ENCODE measurements around the gene HERPUD1. TPM values are rescaled to one million over a fixed set of nuclear protein-coding genes. Genes with fewer than 3 reads are reported as not detected.

Gene HERPUD1
- total and polyA plus RNA-seq, 2 of the 13 experiments (the other 11 are each of a cell fraction or from before 2014, with no cell fraction given), result 96.2 to 323 TPM

GRCh38 chr16:56950881-56951771 is 19.2 kb downstream of the HERPUD1 start (continued):
- TF ChIP-seq MTA1 (CRISPR knock-in tag; IDR thresholded peaks at IDR 0.05; ENCODE audit: borderline replicate concordance) (no peak), ZNF598 (CRISPR knock-in tag; IDR thresholded peaks at IDR 0.05; ENCODE audit: borderline replicate concordance) (0 out of 2 replicates have a peak, but pooled peaks have one; percentile 29), KAT7 (CRISPR knock-in tag; IDR thresholded peaks at IDR 0.05; ENCODE audit: borderline replicate concordance) (0 out of 2 replicates have a peak, but pooled peaks have one; percentile 30), ZNF44 (CRISPR knock-in tag; IDR thresholded peaks at IDR 0.05) (0 out of 2 replicates have a peak, but pooled peaks have one; percentile 33), POLR2AphosphoS5 (IDR thresholded peaks at IDR 0.05; ENCODE audit: low read depth, low read length) (no peak), ZNF530 (CRISPR knock-in tag; IDR thresholded peaks at IDR 0.05; ENCODE audit: low read depth) (no peak), NR2F2 (IDR thresholded peaks at IDR 0.05; ENCODE audit: borderline replicate concordance, low read depth) (no peak), ZNF18 (CRISPR knock-in tag; IDR thresholded peaks at IDR 0.05; ENCODE audit: insufficient replicate concordance) (no peak), DR1 (CRISPR knock-in tag; IDR thresholded peaks at IDR 0.05) (no peak), MYC (CRISPR knock-in tag; IDR thresholded peaks at IDR 0.05; ENCODE audit: borderline replicate concordance) (peak; percentile 23; the same call in 1 of the 2 replicates), KMT2B (CRISPR knock-in tag; IDR thresholded peaks at IDR 0.05) (no peak), HES4 (CRISPR knock-in tag; IDR thresholded peaks at IDR 0.05; ENCODE audit: borderline replicate concordance) (no peak), YEATS4 (CRISPR knock-in tag; IDR thresholded peaks at IDR 0.05; ENCODE audit: borderline replicate concordance) (no peak), HMGA1 (CRISPR knock-in tag; conservative IDR thresholded peaks at IDR 0.05) (no peak), ZFP36L2 (CRISPR knock-in tag; IDR thresholded peaks at IDR 0.05) (no peak), ZFP41 (CRISPR knock-in tag; IDR thresholded peaks at IDR 0.05; ENCODE audit: borderline replicate concordance) (no peak), ZNF3 (CRISPR knock-in tag; IDR thresholded peaks at IDR 0.05) (no peak), CREM (IDR thresholded peaks at IDR 0.05) (no peak), CREM (CRISPR knock-in tag; IDR thresholded peaks at IDR 0.05) (no peak)
- TF ChIP-seq, protein P1, sequence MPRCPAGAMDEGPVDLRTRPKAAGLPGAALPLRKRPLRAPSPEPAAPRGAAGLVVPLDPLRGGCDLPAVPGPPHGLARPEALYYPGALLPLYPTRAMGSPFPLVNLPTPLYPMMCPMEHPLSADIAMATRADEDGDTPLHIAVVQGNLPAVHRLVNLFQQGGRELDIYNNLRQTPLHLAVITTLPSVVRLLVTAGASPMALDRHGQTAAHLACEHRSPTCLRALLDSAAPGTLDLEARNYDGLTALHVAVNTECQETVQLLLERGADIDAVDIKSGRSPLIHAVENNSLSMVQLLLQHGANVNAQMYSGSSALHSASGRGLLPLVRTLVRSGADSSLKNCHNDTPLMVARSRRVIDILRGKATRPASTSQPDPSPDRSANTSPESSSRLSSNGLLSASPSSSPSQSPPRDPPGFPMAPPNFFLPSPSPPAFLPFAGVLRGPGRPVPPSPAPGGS (CRISPR knock-in tag; IDR thresholded peaks at IDR 0.05), result peak; percentile 81; the same call in 1 of the 2 replicates
- TF ChIP-seq, protein P2, sequence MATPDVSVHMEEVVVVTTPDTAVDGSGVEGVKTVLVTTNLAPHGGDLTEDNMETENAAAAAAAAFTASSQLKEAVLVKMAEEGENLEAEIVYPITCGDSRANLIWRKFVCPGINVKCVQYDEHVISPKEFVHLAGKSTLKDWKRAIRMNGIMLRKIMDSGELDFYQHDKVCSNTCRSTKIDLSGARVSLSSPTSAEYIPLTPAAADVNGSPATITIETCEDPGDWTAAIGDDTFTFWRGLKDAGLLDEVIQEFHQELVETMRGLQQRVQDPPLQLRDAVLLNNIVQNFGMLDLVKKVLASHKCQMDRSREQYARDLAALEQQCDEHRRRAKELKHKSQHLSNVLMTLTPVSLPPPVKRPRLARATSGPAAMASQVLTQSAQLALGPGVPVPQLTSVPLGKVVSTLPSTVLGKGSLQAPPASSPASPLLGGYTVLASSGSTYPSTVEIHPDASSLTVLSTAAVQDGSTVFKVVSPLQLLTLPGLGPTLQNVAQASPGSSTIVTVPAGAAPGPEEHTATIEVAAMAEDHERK (CRISPR knock-in tag; IDR thresholded peaks at IDR 0.05; ENCODE audit: low read depth), result no peak
- TF ChIP-seq, protein P3, sequence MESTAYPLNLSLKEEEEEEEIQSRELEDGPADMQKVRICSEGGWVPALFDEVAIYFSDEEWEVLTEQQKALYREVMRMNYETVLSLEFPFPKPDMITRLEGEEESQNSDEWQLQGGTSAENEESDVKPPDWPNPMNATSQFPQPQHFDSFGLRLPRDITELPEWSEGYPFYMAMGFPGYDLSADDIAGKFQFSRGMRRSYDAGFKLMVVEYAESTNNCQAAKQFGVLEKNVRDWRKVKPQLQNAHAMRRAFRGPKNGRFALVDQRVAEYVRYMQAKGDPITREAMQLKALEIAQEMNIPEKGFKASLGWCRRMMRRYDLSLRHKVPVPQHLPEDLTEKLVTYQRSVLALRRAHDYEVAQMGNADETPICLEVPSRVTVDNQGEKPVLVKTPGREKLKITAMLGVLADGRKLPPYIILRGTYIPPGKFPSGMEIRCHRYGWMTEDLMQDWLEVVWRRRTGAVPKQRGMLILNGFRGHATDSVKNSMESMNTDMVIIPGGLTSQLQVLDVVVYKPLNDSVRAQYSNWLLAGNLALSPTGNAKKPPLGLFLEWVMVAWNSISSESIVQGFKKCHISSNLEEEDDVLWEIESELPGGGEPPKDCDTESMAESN (CRISPR knock-in tag; conservative IDR thresholded peaks at IDR 0.05), result no peak
- TF ChIP-seq, protein P4, sequence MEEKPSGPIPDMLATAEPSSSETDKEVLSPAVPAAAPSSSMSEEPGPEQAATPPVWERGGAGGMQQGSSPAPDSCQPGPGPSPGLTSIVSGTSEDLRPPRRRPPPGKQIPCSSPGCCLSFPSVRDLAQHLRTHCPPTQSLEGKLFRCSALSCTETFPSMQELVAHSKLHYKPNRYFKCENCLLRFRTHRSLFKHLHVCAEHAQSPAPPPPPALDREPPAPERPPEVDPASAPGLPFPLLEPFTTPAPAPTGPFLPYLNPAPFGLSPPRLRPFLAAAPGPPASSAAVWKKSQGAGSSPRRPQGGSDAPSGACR (CRISPR knock-in tag; IDR thresholded peaks at IDR 0.05), result no peak
